Measurements from ENCODE around the gene KCND2.

Gene KCND2

DNA sequence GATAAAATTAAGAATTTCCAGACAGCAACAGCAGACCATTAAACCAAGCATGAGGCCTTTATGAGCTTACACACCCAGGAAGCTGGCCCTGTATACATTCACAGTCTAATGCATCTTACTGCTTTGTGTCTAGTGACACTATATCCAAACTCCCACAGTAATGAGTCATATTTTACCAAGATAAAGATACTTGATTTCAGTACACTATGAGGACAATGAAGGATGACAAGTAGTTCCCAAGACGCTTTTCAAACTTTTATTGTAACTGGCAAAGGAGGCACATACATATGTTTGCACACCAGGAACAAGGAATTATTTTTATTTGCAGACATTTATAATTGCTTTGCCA is 437.0 kb downstream of the KCND2 start:
- Histone ChIP-seq H3K9me3 (ENCODE audit: insufficient read depth, low read length) (no peaks in the 10 kb centered on the region), H3K4me1 (ENCODE audit: insufficient read depth, insufficient read length) (no peaks in the 10 kb centered on the region), H3K27me3 (ENCODE audit: insufficient read depth, insufficient read length) (no peaks in the 10 kb centered on the region), H3K36me3 (ENCODE audit: insufficient read depth, insufficient read length, low read length) (no peaks in the 10 kb centered on the region), H3K4me3 (ENCODE audit: insufficient read length, low read depth) (no peak overlapping the region), H3K9ac (ENCODE audit: insufficient read length, low read depth) (no peak overlapping the region)
- TF ChIP-seq ZNF274 (IDR thresholded peaks at IDR 0.05; ENCODE audit: low read depth, low read length), result no peak
- no peak for TF ChIP-seq YY1 (IDR thresholded peaks at IDR 0.05; ENCODE audit: insufficient read depth, insufficient read length)
- no peak for TF ChIP-seq SUZ12 (IDR thresholded peaks at IDR 0.05; ENCODE audit: extremely low read depth, insufficient read depth, insufficient read length)
- DNase-seq (ENCODE audit: low read depth, low spot score), result no peak

DNA sequence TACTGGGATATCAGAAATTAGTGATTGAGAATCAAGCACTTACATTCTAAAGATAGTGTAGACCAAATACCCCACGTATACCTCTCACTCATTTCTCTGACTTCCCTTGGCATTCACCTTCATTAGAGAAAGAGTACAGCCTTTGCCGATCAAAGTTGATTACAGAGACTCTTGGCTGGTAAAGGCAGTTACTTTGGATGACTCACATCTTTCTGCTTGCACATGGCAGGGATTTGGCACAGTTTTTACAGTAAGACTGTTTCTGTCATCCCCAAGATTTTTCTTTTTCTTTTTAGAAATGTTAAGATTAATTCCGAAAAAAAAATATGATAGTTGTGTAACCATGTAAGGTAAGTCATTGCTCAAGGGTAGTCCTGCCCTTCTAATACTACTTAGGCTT is 442.0 kb downstream of the KCND2 start:
- TF ChIP-seq SUZ12 (IDR thresholded peaks at IDR 0.05; ENCODE audit: extremely low read depth, insufficient read depth, insufficient read length) (no peak), YY1 (IDR thresholded peaks at IDR 0.05; ENCODE audit: insufficient read depth, insufficient read length) (no peak), ZNF274 (IDR thresholded peaks at IDR 0.05; ENCODE audit: low read depth, low read length) (no peak)
- no peaks in the 10 kb centered on the region for H3K27me3 ChIP-seq (ENCODE audit: insufficient read depth, insufficient read length)
- no peak overlapping the region for H3K9ac ChIP-seq (ENCODE audit: insufficient read length, low read depth)
- no peak for DNase-seq (ENCODE audit: low read depth, low spot score)
- no peaks in the 10 kb centered on the region for H3K36me3 ChIP-seq (ENCODE audit: insufficient read depth, insufficient read length, low read length)
- H3K4me1 ChIP-seq (ENCODE audit: insufficient read depth, insufficient read length), result no peaks in the 10 kb centered on the region
- H3K9me3 ChIP-seq (ENCODE audit: insufficient read depth, low read length), result no peaks in the 10 kb centered on the region
- H3K4me3 ChIP-seq (ENCODE audit: insufficient read length, low read depth), result no peak overlapping the region

DNA sequence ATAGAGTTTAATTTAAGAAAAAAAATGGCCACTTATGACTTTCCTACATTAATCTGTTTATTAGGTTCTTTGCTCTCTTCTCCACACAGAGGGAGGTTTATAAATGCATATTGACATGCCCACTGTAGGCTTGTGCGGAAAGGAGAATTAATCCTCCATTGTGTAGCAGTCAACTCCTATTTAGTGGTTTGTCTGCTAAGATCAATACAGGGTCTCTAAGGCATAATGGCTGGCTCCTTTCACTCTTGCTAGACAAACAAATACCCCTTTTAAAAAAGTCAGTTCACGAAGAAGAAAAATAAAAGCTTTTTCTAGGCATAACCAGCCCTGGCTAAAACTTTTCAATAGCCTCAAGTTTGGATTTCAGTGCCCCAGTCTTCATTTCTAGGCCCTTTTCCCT is 443.3 kb downstream of the KCND2 start:
- Histone ChIP-seq H3K36me3 (ENCODE audit: insufficient read depth, insufficient read length, low read length) (no peaks in the 10 kb centered on the region), H3K27me3 (ENCODE audit: insufficient read depth, insufficient read length) (no peaks in the 10 kb centered on the region), H3K9me3 (ENCODE audit: insufficient read depth, low read length) (no peaks in the 10 kb centered on the region), H3K4me1 (ENCODE audit: insufficient read depth, insufficient read length) (no peaks in the 10 kb centered on the region), H3K9ac (ENCODE audit: insufficient read length, low read depth) (no peak overlapping the region), H3K4me3 (ENCODE audit: insufficient read length, low read depth) (no peak overlapping the region)
- no peak for TF ChIP-seq SUZ12 (IDR thresholded peaks at IDR 0.05; ENCODE audit: extremely low read depth, insufficient read depth, insufficient read length)
- no peak for TF ChIP-seq YY1 (IDR thresholded peaks at IDR 0.05; ENCODE audit: insufficient read depth, insufficient read length)
- TF ChIP-seq ZNF274 (IDR thresholded peaks at IDR 0.05; ENCODE audit: low read depth, low read length), result no peak
- DNase-seq (ENCODE audit: low read depth, low spot score), result no peak

DNA sequence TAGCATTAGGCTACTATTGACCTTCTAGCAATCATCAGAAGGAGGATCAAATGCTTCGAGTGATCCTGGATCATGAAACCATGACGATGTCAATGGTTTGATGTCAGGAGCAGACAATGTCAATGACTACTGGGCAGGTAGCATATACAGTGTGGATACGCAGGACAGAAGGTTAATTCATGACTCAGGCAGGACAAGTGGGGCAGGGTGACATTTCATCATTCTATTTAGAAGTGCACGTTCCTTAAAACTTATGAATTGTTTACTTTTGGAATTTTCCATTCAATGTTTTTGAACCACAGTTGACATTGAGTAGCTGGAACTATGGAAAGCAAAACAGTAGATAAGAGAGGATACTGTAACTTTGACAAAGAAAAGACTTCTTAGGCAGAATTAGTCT is 444.2 kb downstream of the KCND2 start:
- H3K4me3 ChIP-seq (ENCODE audit: insufficient read length, low read depth), result no peak overlapping the region
- H3K4me1 ChIP-seq (ENCODE audit: insufficient read depth, insufficient read length), result no peaks in the 10 kb centered on the region
- H3K9ac ChIP-seq (ENCODE audit: insufficient read length, low read depth), result no peak overlapping the region
- H3K36me3 ChIP-seq (ENCODE audit: insufficient read depth, insufficient read length, low read length), result no peaks in the 10 kb centered on the region
- TF ChIP-seq YY1 (IDR thresholded peaks at IDR 0.05; ENCODE audit: insufficient read depth, insufficient read length) (no peak), ZNF274 (IDR thresholded peaks at IDR 0.05; ENCODE audit: low read depth, low read length) (no peak), SUZ12 (IDR thresholded peaks at IDR 0.05; ENCODE audit: extremely low read depth, insufficient read depth, insufficient read length) (no peak)
- no peaks in the 10 kb centered on the region for H3K27me3 ChIP-seq (ENCODE audit: insufficient read depth, insufficient read length)
- H3K9me3 ChIP-seq (ENCODE audit: insufficient read depth, low read length), result no peaks in the 10 kb centered on the region
- DNase-seq (ENCODE audit: low read depth, low spot score), result no peak

DNA sequence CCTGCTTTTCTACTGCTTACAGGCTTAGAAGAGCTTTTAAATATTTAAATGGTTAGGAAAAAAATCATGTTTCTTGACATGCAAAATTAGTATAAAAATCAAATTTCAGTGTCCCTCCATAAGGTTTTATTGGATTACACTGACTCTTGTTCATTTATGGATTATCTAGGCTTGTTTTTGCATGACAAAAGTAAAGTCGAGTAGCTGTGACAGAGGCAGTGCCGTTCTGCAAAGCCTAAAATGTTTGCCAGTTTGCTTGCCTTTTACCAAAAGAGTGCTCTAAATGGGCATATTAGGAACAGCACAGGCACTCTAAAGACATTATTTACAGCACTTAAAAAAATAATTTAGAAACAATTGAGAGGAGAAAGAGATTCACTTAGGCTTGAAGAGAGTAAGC is 445.4 kb downstream of the KCND2 start:
- Histone ChIP-seq H3K4me3 (ENCODE audit: insufficient read length, low read depth) (no peak overlapping the region), H3K36me3 (ENCODE audit: insufficient read depth, insufficient read length, low read length) (no peaks in the 10 kb centered on the region), H3K9ac (ENCODE audit: insufficient read length, low read depth) (no peak overlapping the region), H3K9me3 (ENCODE audit: insufficient read depth, low read length) (no peaks in the 10 kb centered on the region), H3K4me1 (ENCODE audit: insufficient read depth, insufficient read length) (no peaks in the 10 kb centered on the region), H3K27me3 (ENCODE audit: insufficient read depth, insufficient read length) (no peaks in the 10 kb centered on the region)
- DNase-seq (ENCODE audit: low read depth, low spot score), result no peak
- TF ChIP-seq ZNF274 (IDR thresholded peaks at IDR 0.05; ENCODE audit: low read depth, low read length) (no peak), SUZ12 (IDR thresholded peaks at IDR 0.05; ENCODE audit: extremely low read depth, insufficient read depth, insufficient read length) (no peak), YY1 (IDR thresholded peaks at IDR 0.05; ENCODE audit: insufficient read depth, insufficient read length) (no peak)

DNA sequence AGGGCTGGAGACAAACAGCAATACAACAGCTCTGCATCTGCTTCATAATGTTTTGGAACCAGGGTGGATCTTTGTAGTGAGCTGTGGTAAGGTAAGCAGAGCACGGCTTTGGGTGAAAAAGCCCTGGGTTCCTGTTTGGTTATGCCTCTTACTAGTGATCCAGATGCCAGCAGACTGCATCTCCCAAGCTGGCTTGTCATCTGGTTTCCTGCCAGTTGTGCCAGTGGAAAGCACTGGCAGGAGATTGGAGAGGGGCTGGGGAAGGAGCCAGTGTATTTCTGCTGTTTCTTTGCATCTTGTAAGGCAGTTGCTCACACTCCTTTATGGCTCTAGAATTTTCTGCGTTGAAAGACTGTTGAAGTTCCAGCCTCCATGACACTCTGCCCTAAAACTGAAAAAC is 447.3 kb downstream of the KCND2 start:
- Histone ChIP-seq H3K36me3 (ENCODE audit: insufficient read depth, insufficient read length, low read length) (no peaks in the 10 kb centered on the region), H3K9me3 (ENCODE audit: insufficient read depth, low read length) (no peaks in the 10 kb centered on the region), H3K4me1 (ENCODE audit: insufficient read depth, insufficient read length) (no peaks in the 10 kb centered on the region), H3K4me3 (ENCODE audit: insufficient read length, low read depth) (no peak overlapping the region), H3K27me3 (ENCODE audit: insufficient read depth, insufficient read length) (no peaks in the 10 kb centered on the region), H3K9ac (ENCODE audit: insufficient read length, low read depth) (no peak overlapping the region)
- DNase-seq (ENCODE audit: low read depth, low spot score), result no peak
- TF ChIP-seq ZNF274 (IDR thresholded peaks at IDR 0.05; ENCODE audit: low read depth, low read length) (no peak), SUZ12 (IDR thresholded peaks at IDR 0.05; ENCODE audit: extremely low read depth, insufficient read depth, insufficient read length) (no peak), YY1 (IDR thresholded peaks at IDR 0.05; ENCODE audit: insufficient read depth, insufficient read length) (no peak)

DNA sequence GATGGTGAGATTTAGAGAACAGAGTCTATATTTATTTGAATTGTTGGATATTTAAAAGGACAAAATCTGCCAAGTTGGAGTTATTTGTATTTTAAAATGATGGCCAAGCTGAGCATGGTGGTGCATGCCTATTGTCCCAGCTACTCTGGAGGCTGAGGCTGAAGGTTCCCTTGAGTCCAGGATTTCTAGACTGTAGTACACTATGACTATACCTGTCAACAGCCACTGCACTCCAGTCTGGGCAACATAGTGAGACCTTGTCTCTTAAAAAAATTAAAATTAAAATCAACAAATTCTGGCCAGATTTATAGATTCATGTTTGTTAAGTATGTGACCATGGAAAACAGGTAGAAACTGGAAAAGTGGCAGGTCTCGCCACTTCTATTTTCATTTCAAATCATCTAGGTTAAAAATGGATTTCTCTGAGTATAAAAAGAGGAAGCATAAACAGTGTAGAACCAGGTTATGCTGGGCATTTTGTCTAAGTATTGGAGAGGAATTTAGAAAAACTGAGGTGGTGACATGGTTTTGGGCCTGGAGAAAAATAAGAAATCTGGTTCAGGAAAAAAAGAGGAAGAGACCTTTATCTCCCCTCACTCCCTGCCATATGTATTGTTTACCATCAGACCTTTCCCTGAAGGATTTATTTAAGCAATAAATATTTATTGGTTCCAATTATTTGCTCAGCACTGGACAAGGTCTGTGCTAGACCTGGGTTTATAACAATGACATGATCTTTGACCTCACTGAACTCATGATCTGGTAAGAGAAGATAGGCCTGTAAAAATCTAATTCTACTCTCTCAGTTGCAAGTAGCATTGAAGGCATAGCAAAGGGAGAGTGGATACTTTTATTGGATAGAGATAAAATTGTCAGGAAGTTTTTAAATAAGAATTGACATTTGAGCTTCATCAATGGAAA is 450.8 kb downstream of the KCND2 start:
- H3K9me3 ChIP-seq (ENCODE audit: insufficient read depth, low read length), result no peaks in the 10 kb centered on the region
- TF ChIP-seq SUZ12 (IDR thresholded peaks at IDR 0.05; ENCODE audit: extremely low read depth, insufficient read depth, insufficient read length) (no peak), YY1 (IDR thresholded peaks at IDR 0.05; ENCODE audit: insufficient read depth, insufficient read length) (no peak), ZNF274 (IDR thresholded peaks at IDR 0.05; ENCODE audit: low read depth, low read length) (no peak)
- no peak for DNase-seq (ENCODE audit: low read depth, low spot score)
- H3K4me1 ChIP-seq (ENCODE audit: insufficient read depth, insufficient read length), result no peaks in the 10 kb centered on the region
- no peaks in the 10 kb centered on the region for H3K27me3 ChIP-seq (ENCODE audit: insufficient read depth, insufficient read length)
- no peak overlapping the region for H3K9ac ChIP-seq (ENCODE audit: insufficient read length, low read depth)
- no peak overlapping the region for H3K4me3 ChIP-seq (ENCODE audit: insufficient read length, low read depth)
- no peaks in the 10 kb centered on the region for H3K36me3 ChIP-seq (ENCODE audit: insufficient read depth, insufficient read length, low read length)

All from NT2/D1 (cell line).